WTC11 (cell line): ENCODE results near the gene PARM1. TPM values are rescaled to one million over a fixed set of nuclear protein-coding genes. Genes with fewer than 3 reads are reported as not detected.

Source experiments
- ATAC-seq: fragments of 200-7000 bp; cut with Tn5 transposase; 2 replicates; pipeline ENCODE4 v1.10.0; 2021; ENCODE audit warnings: mild to moderate bottlenecking, moderate library complexity
- CTCF ChIA-PET: fragments of 300-600 bp; sonication (Branson Sonifier 250); formaldehyde crosslinking; loops from one replicate; lab custom pipeline; 2021; ENCODE audit warnings: antibody characterized with exemption; lab: Charles Lee
- POLR2A ChIA-PET: fragments of 350-600 bp; sonication (Branson Sonifier 250); formaldehyde crosslinking; loops from one replicate; lab custom pipeline; 2021; ENCODE audit warnings: antibody characterized with exemption; lab: Charles Lee
- DNase-seq: peaks from one replicate; pipeline ENCODE4 v3.0.0; 2021; ENCODE audit warnings: low spot score
- H3K27ac Mint-ChIP-seq: 2 replicates; pipeline ENCODE4 v1.8.0; 2021; ENCODE audit warnings: mixed read lengths
- H3K27me3 Mint-ChIP-seq: 2 replicates; pipeline ENCODE4 v1.8.0; 2021; ENCODE audit warnings: low read depth, mild to moderate bottlenecking, moderate library complexity, mixed read lengths
- H3K36me3 Mint-ChIP-seq: 2 replicates; pipeline ENCODE4 v1.8.0; 2021; ENCODE audit warnings: mixed read lengths
- H3K4me1 Mint-ChIP-seq: 2 replicates; pipeline ENCODE4 v1.8.0; 2022; ENCODE audit warnings: mixed read lengths
- H3K4me3 Mint-ChIP-seq: 2 replicates; pipeline ENCODE4 v1.8.0; 2021; ENCODE audit warnings: mild to moderate bottlenecking, moderate library complexity, mixed read lengths
- H3K9me3 Mint-ChIP-seq: 2 replicates; pipeline ENCODE4 v1.8.0; 2021; ENCODE audit warnings: mixed read lengths
- GTF2I ChIP-seq: fragments of 250-450 bp; sonication (Bioruptor Pico); conservative IDR thresholded peaks from 2 replicates; pipeline ENCODE4 v1.4.0; 2021; ENCODE audit warnings: mild to moderate bottlenecking
- HMGA2 ChIP-seq: fragments of 250-450 bp; sonication (Bioruptor Pico); IDR thresholded peaks from 2 replicates; pipeline ENCODE4 v1.4.0; 2021; ENCODE audit warnings: mild to moderate bottlenecking, moderate library complexity
- IRF2 ChIP-seq: sonication (generic); formaldehyde crosslinking; IDR thresholded peaks from 2 replicates; pipeline ENCODE4 v1.8.0; 2022; ENCODE audit warnings: low read depth, missing genetic modification reagents, borderline replicate concordance
- NFE2L1 ChIP-seq: sonication (generic); formaldehyde crosslinking; IDR thresholded peaks from 2 replicates; pipeline ENCODE4 v1.8.1; 2023; ENCODE audit warnings: missing genetic modification reagents
- NFYB ChIP-seq: sonication (generic); formaldehyde crosslinking; conservative IDR thresholded peaks from 2 replicates; pipeline ENCODE4 v1.8.0; 2022; ENCODE audit warnings: low read depth, missing genetic modification reagents
- NR2C2 ChIP-seq: sonication (generic); formaldehyde crosslinking; IDR thresholded peaks from 2 replicates; pipeline ENCODE4 v1.8.0; 2022; ENCODE audit warnings: mild to moderate bottlenecking, missing genetic modification reagents
- NR3C1 ChIP-seq: sonication (generic); formaldehyde crosslinking; conservative IDR thresholded peaks from 2 replicates; pipeline ENCODE4 v1.8.1; 2023; ENCODE audit warnings: low read depth, mild to moderate bottlenecking, missing genetic modification reagents
- PRRX2 ChIP-seq: fragments of 250-450 bp; sonication (Bioruptor Pico); IDR thresholded peaks from 2 replicates; pipeline ENCODE4 v1.8.0; 2021; ENCODE audit warnings: mild to moderate bottlenecking
- RORB ChIP-seq: fragments of 250-450 bp; sonication (Bioruptor Pico); IDR thresholded peaks from 2 replicates; pipeline ENCODE4 v1.9.0; 2021; ENCODE audit warnings: mild to moderate bottlenecking
- SMAD3 ChIP-seq: sonication (generic); formaldehyde crosslinking; IDR thresholded peaks from 2 replicates; pipeline ENCODE4 v1.8.0; 2022; ENCODE audit warnings: missing genetic modification reagents, mild to moderate bottlenecking, borderline replicate concordance
- SOX15 ChIP-seq: fragments of 250-450 bp; sonication (Bioruptor Pico); IDR thresholded peaks from 2 replicates; pipeline ENCODE4 v1.9.0; 2021; ENCODE audit warnings: mild to moderate bottlenecking
- TEAD1 ChIP-seq: sonication (generic); formaldehyde crosslinking; IDR thresholded peaks from 2 replicates; pipeline ENCODE4 v1.8.0; 2022; ENCODE audit warnings: mild to moderate bottlenecking, missing genetic modification reagents
- ZNF121 ChIP-seq: sonication (generic); formaldehyde crosslinking; IDR thresholded peaks from 2 replicates; pipeline ENCODE4 v1.8.0; 2023; ENCODE audit warnings: missing genetic modification reagents
- ZNF219 ChIP-seq: sonication (generic); formaldehyde crosslinking; IDR thresholded peaks from 2 replicates; pipeline ENCODE4 v1.8.0; 2023; ENCODE audit warnings: missing genetic modification reagents, mild to moderate bottlenecking, borderline replicate concordance
- ZNF317 ChIP-seq: sonication (generic); formaldehyde crosslinking; IDR thresholded peaks from 2 replicates; pipeline ENCODE4 v1.8.1; 2023; ENCODE audit warnings: low read depth, mild to moderate bottlenecking, moderate library complexity, missing genetic modification reagents, borderline replicate concordance
- ZNF423 ChIP-seq: fragments of 250-450 bp; sonication (Bioruptor Pico); IDR thresholded peaks from 2 replicates; pipeline ENCODE4 v2.1.2; 2022; ENCODE audit warnings: mild to moderate bottlenecking, moderate library complexity
- total RNA-seq: library from RNA; stranded (reverse); gene quantifications from 3 replicates; pipeline ENCODE4 v1.2.3, GENCODE V29; 2021
- TF ChIP-seq, protein P1 (sequence below): sonication (generic); formaldehyde crosslinking; IDR thresholded peaks from 2 replicates; pipeline ENCODE4 v1.8.0; 2022; ENCODE audit warnings: missing genetic modification reagents
- TF ChIP-seq, protein P2 (sequence below): sonication (generic); formaldehyde crosslinking; IDR thresholded peaks from 2 replicates; pipeline ENCODE4 v1.8.1; 2023; ENCODE audit warnings: mild to moderate bottlenecking, missing genetic modification reagents, moderate library complexity
- TF ChIP-seq, protein P3 (sequence below): sonication (generic); formaldehyde crosslinking; IDR thresholded peaks from 2 replicates; pipeline ENCODE4 v1.8.0; 2022; ENCODE audit warnings: mild to moderate bottlenecking, missing genetic modification reagents
- TF ChIP-seq, protein P4 (sequence below): fragments of 250-450 bp; sonication (Bioruptor Pico); conservative IDR thresholded peaks from 2 replicates; pipeline ENCODE4 v1.9.0; 2021; ENCODE audit warnings: mild to moderate bottlenecking
- TF ChIP-seq, protein P5 (sequence below): fragments of 250-450 bp; sonication (Bioruptor Pico); IDR thresholded peaks from 2 replicates; pipeline ENCODE4 v1.8.0; 2021; ENCODE audit warnings: mild to moderate bottlenecking
- TF ChIP-seq, protein P6 (sequence below): fragments of 200-600 bp; IDR thresholded peaks from 2 replicates; pipeline ENCODE4 v1.8.0; 2022; ENCODE audit warnings: antibody characterized with exemption
- TF ChIP-seq, protein P7 (sequence below): sonication (generic); formaldehyde crosslinking; IDR thresholded peaks from 2 replicates; pipeline ENCODE4 v1.8.0; 2023; ENCODE audit warnings: missing genetic modification reagents
- TF ChIP-seq, protein P8 (sequence below): sonication (generic); formaldehyde crosslinking; IDR thresholded peaks from 2 replicates; pipeline ENCODE4 v1.8.1; 2023; ENCODE audit warnings: mild to moderate bottlenecking, missing genetic modification reagents, moderate library complexity

The PARM1 gene
- total RNA-seq, 1 experiment from 2014 or later = 6.3 TPM

DNA sequence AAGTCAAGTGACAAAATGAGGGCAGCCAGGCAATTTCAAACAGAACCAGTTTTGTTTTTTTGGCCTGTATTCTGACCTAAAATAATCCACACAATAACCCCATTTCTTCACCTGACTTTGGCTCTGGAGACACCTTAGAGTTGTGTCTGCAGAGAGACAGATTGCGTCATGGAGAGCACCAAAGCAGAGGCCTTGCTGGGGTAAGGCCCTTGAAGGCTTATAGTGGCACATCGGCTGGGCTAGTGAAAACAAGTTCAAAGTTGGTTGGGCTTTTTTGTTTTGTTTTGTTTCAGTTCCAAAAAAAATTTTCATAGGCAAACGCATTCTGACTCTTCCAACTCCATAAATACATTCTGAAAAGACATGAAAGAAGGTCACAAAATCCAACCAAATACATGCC lies 34.4 kb downstream of the PARM1 start:
- Mint-ChIP-seq H3K4me3 (no peak overlapping the region), H3K27ac (no peak overlapping the region), H3K9me3 (no peaks in the 10 kb centered on the region), H3K4me1 (no peaks in the 10 kb centered on the region), H3K27me3 (no peaks in the 10 kb centered on the region), H3K36me3 (no peaks in the 10 kb centered on the region)
- CTCF ChIA-PET = no interaction called here
- no peak for ATAC-seq
- POLR2A ChIA-PET = no interaction called here
- TF ChIP-seq ZNF317 (CRISPR knock-in tag) (no peak), PRRX2 (CRISPR knock-in tag) (no peak), NFYB (CRISPR knock-in tag) (no peak), SMAD3 (CRISPR knock-in tag) (no peak), ZNF121 (CRISPR knock-in tag) (no peak), ZNF423 (CRISPR knock-in tag) (no peak), SOX15 (CRISPR knock-in tag) (no peak), IRF2 (CRISPR knock-in tag) (no peak), ZNF219 (CRISPR knock-in tag) (no peak)
- TF ChIP-seq, protein P1, sequence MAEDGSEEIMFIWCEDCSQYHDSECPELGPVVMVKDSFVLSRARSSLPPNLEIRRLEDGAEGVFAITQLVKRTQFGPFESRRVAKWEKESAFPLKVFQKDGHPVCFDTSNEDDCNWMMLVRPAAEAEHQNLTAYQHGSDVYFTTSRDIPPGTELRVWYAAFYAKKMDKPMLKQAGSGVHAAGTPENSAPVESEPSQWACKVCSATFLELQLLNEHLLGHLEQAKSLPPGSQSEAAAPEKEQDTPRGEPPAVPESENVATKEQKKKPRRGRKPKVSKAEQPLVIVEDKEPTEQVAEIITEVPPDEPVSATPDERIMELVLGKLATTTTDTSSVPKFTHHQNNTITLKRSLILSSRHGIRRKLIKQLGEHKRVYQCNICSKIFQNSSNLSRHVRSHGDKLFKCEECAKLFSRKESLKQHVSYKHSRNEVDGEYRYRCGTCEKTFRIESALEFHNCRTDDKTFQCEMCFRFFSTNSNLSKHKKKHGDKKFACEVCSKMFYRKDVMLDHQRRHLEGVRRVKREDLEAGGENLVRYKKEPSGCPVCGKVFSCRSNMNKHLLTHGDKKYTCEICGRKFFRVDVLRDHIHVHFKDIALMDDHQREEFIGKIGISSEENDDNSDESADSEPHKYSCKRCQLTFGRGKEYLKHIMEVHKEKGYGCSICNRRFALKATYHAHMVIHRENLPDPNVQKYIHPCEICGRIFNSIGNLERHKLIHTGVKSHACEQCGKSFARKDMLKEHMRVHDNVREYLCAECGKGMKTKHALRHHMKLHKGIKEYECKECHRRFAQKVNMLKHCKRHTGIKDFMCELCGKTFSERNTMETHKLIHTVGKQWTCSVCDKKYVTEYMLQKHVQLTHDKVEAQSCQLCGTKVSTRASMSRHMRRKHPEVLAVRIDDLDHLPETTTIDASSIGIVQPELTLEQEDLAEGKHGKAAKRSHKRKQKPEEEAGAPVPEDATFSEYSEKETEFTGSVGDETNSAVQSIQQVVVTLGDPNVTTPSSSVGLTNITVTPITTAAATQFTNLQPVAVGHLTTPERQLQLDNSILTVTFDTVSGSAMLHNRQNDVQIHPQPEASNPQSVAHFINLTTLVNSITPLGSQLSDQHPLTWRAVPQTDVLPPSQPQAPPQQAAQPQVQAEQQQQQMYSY (CRISPR knock-in tag) = no peak
- TF ChIP-seq, protein P2, sequence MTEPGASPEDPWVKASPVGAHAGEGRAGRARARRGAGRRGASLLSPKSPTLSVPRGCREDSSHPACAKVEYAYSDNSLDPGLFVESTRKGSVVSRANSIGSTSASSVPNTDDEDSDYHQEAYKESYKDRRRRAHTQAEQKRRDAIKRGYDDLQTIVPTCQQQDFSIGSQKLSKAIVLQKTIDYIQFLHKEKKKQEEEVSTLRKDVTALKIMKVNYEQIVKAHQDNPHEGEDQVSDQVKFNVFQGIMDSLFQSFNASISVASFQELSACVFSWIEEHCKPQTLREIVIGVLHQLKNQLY = no peak
- DNase-seq = no peak

DNA sequence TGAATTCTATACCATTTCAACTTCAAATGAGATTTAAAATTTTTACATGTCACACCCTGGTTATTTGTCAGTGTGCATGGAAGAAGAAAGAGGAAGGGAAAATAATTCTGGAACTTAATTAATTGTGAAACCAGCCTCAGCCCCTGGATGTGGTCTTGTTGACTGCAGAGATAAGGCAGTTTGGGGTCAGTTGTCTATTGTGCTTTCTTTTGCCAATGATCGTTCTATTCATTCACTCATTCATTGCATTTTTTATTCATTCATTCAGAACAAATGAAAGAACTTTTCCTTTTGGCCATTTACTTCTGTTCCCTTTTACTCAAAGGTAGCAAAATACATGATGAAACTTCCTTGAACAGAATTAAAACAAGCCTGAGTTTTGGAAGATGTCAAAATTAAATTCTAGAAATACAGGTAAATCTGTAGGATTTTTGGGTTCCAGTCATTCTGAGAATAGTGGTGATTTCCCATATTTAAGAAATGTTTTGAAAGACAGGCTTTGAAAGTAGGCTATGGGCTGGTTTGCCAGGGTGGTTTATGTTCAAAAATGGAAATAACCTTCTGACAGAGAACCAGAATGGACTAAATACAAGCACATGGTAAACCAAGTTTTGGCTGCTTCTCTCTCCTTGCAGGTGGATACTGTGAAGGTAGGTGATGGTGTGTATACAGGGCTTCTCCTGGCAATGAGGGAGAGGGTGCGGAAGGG lies 35.7 kb downstream of the PARM1 start:
- no peaks in the 10 kb centered on the region for H3K27me3 Mint-ChIP-seq
- ChIA-PET CTCF (no interaction called here), POLR2A (no interaction called here)
- no peaks in the 10 kb centered on the region for H3K4me1 Mint-ChIP-seq
- no peaks in the 10 kb centered on the region for H3K36me3 Mint-ChIP-seq
- H3K9me3 Mint-ChIP-seq = no peaks in the 10 kb centered on the region
- ATAC-seq = no peak
- H3K4me3 Mint-ChIP-seq = no peak overlapping the region
- DNase-seq = no peak
- no peak overlapping the region for H3K27ac Mint-ChIP-seq
- no peak for TF ChIP-seq NR3C1 (CRISPR knock-in tag)
- TF ChIP-seq, protein P3, sequence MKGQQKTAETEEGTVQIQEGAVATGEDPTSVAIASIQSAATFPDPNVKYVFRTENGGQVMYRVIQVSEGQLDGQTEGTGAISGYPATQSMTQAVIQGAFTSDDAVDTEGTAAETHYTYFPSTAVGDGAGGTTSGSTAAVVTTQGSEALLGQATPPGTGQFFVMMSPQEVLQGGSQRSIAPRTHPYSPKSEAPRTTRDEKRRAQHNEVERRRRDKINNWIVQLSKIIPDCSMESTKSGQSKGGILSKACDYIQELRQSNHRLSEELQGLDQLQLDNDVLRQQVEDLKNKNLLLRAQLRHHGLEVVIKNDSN (CRISPR knock-in tag) = no peak
- no peak for TF ChIP-seq RORB (CRISPR knock-in tag)
- TF ChIP-seq, protein P4, sequence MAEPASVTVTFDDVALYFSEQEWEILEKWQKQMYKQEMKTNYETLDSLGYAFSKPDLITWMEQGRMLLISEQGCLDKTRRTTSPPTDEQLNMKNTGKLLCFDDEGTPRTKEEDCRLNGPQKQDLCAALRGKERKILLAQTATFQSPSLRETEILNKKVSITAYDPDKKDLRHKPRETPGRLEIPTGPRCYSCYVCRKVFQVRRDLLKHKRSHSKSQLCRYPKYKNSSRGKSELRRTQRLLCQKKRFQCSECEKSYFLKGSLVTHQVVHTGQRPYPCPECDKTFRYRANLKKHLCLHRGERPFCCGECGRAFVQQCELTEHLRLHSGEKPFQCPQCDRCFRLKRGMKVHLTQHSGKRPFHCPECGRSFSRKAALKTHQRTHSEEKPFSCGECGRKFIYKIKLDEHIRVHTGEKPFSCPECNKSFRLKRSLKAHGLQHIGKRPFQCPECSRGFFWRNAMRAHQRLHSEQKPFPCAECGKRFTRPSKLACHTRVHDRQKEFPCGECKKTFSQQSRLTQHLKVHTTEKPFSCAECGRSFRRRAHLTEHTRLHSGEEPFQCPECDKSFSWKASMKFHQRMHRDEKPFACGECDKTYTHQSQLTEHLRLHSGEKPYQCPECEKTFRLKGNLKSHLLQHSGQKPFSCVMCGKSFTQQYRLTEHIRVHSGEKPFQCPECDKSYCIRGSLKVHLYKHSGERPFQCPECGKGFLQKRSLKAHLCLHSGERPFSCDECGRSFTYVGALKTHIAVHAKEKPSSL = no peak
- no peak for TF ChIP-seq NFE2L1
- no peak for TF ChIP-seq NFYB (CRISPR knock-in tag)
- TF ChIP-seq NR2C2 (CRISPR knock-in tag) = no peak
- TF ChIP-seq, protein P5, sequence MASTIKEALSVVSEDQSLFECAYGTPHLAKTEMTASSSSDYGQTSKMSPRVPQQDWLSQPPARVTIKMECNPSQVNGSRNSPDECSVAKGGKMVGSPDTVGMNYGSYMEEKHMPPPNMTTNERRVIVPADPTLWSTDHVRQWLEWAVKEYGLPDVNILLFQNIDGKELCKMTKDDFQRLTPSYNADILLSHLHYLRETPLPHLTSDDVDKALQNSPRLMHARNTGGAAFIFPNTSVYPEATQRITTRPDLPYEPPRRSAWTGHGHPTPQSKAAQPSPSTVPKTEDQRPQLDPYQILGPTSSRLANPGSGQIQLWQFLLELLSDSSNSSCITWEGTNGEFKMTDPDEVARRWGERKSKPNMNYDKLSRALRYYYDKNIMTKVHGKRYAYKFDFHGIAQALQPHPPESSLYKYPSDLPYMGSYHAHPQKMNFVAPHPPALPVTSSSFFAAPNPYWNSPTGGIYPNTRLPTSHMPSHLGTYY = no peak
- TF ChIP-seq, protein P6, sequence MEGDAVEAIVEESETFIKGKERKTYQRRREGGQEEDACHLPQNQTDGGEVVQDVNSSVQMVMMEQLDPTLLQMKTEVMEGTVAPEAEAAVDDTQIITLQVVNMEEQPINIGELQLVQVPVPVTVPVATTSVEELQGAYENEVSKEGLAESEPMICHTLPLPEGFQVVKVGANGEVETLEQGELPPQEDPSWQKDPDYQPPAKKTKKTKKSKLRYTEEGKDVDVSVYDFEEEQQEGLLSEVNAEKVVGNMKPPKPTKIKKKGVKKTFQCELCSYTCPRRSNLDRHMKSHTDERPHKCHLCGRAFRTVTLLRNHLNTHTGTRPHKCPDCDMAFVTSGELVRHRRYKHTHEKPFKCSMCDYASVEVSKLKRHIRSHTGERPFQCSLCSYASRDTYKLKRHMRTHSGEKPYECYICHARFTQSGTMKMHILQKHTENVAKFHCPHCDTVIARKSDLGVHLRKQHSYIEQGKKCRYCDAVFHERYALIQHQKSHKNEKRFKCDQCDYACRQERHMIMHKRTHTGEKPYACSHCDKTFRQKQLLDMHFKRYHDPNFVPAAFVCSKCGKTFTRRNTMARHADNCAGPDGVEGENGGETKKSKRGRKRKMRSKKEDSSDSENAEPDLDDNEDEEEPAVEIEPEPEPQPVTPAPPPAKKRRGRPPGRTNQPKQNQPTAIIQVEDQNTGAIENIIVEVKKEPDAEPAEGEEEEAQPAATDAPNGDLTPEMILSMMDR = no peak
- TF ChIP-seq, protein P7, sequence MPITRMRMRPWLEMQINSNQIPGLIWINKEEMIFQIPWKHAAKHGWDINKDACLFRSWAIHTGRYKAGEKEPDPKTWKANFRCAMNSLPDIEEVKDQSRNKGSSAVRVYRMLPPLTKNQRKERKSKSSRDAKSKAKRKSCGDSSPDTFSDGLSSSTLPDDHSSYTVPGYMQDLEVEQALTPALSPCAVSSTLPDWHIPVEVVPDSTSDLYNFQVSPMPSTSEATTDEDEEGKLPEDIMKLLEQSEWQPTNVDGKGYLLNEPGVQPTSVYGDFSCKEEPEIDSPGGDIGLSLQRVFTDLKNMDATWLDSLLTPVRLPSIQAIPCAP (CRISPR knock-in tag) = no peak
- no peak for TF ChIP-seq TEAD1 (CRISPR knock-in tag)
- no peak for TF ChIP-seq HMGA2 (CRISPR knock-in tag)
- TF ChIP-seq, protein P8, sequence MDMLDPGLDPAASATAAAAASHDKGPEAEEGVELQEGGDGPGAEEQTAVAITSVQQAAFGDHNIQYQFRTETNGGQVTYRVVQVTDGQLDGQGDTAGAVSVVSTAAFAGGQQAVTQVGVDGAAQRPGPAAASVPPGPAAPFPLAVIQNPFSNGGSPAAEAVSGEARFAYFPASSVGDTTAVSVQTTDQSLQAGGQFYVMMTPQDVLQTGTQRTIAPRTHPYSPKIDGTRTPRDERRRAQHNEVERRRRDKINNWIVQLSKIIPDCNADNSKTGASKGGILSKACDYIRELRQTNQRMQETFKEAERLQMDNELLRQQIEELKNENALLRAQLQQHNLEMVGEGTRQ (CRISPR knock-in tag) = no peak
- TF ChIP-seq GTF2I = no peak
